GM23338 (cell line): ENCODE data around the gene ZNF536.

Experiments
- EZH2 ChIP-seq: fragments of 200-600 bp; sonication (generic); IDR thresholded peaks from one replicate; pipeline ENCODE4 v1.8.0; 2017; ENCODE audit warnings: antibody characterized with exemption, mild to moderate bottlenecking, low read depth; ENCODE audit not compliant: unreplicated experiment
- POLR2AphosphoS5 ChIP-seq: IDR thresholded peaks from 2 replicates; pipeline ENCODE4 v1.6.1; 2016; ENCODE audit warnings: antibody characterized with exemption, low read depth
- TF ChIP-seq, protein P1 (sequence below), 2 experiments: fragments of 200-600 bp in 1 of 2; sonication (generic) in 1 of 2; conservative IDR thresholded peaks; 2 replicates each; pipeline versions ENCODE4 v1.5.1 to v1.6.1; 2016 to 2017; ENCODE audit warnings: antibody characterized with exemption in 2 of 2, low read depth in 2 of 2, mild to moderate bottlenecking in 2 of 2, moderate library complexity in 1 of 2

- no peak for TF ChIP-seq POLR2AphosphoS5
- TF ChIP-seq, protein P1, sequence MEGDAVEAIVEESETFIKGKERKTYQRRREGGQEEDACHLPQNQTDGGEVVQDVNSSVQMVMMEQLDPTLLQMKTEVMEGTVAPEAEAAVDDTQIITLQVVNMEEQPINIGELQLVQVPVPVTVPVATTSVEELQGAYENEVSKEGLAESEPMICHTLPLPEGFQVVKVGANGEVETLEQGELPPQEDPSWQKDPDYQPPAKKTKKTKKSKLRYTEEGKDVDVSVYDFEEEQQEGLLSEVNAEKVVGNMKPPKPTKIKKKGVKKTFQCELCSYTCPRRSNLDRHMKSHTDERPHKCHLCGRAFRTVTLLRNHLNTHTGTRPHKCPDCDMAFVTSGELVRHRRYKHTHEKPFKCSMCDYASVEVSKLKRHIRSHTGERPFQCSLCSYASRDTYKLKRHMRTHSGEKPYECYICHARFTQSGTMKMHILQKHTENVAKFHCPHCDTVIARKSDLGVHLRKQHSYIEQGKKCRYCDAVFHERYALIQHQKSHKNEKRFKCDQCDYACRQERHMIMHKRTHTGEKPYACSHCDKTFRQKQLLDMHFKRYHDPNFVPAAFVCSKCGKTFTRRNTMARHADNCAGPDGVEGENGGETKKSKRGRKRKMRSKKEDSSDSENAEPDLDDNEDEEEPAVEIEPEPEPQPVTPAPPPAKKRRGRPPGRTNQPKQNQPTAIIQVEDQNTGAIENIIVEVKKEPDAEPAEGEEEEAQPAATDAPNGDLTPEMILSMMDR (conservative IDR thresholded peaks at IDR 0.05; ENCODE audit: low read depth in 2 of 2), result no peak
- no peak for TF ChIP-seq EZH2
Observed at GRCh38 chr19:30590596-30591229, 218.5 kb downstream of the ZNF536 start.
